HEK293 (cell line): Measurements from ENCODE around the gene RIN1.

Experiments
- CTCF ChIP-seq: fragments of 450-650 bp; formaldehyde crosslinking; IDR thresholded peaks from 2 replicates; pipeline ENCODE4 v1.5.1; 2016; ENCODE audit warnings: missing biosample characterization, missing genetic modification characterization
- KLF9 ChIP-seq: fragments of 450-650 bp; formaldehyde crosslinking; IDR thresholded peaks from 2 replicates; pipeline ENCODE4 v1.5.1; 2016; ENCODE audit warnings: missing biosample characterization, missing genetic modification characterization, low read depth
- ZFP37 ChIP-seq: fragments of 450-650 bp; formaldehyde crosslinking; IDR thresholded peaks from 2 replicates; pipeline ENCODE4 v1.5.1; 2016; ENCODE audit warnings: missing biosample characterization, missing genetic modification characterization
- ZNF10 ChIP-seq: fragments of 450-650 bp; formaldehyde crosslinking; IDR thresholded peaks from 2 replicates; pipeline ENCODE4 v1.5.1; 2017; ENCODE audit warnings: missing biosample characterization, missing genetic modification characterization
- ZNF18 ChIP-seq: fragments of 450-650 bp; formaldehyde crosslinking; IDR thresholded peaks from 2 replicates; pipeline ENCODE4 v1.5.1; 2016; ENCODE audit warnings: missing biosample characterization, missing genetic modification characterization
- ZNF24 ChIP-seq: fragments of 450-650 bp; formaldehyde crosslinking; IDR thresholded peaks from 2 replicates; pipeline ENCODE4 v1.5.1; 2016; ENCODE audit warnings: missing biosample characterization, missing genetic modification characterization
- ZNF274 ChIP-seq, 2 experiments: fragments of 200-500 bp in 1 of 2; fragments of 450-650 bp in 1 of 2; sonication (Bioruptor generic) in 1 of 2; formaldehyde crosslinking in 1 of 2; IDR thresholded peaks; 2 replicates each; pipeline versions ENCODE4 v1.5.1 to v1.6.1; 2014 to 2016; ENCODE audit warnings: borderline replicate concordance in 1 of 2, inconsistent platforms in 1 of 2, low read length in 1 of 2, missing biosample characterization in 1 of 2, missing genetic modification characterization in 1 of 2
- ZNF280C ChIP-seq: fragments of 450-650 bp; formaldehyde crosslinking; IDR thresholded peaks from 2 replicates; pipeline ENCODE4 v1.5.1; 2016; ENCODE audit warnings: missing biosample characterization, missing genetic modification characterization
- ZNF558 ChIP-seq: fragments of 450-650 bp; formaldehyde crosslinking; IDR thresholded peaks from 2 replicates; pipeline ENCODE4 v1.5.1; 2016; ENCODE audit warnings: missing biosample characterization, missing genetic modification characterization
- ZNF658 ChIP-seq: fragments of 450-650 bp; formaldehyde crosslinking; IDR thresholded peaks from 2 replicates; pipeline ENCODE4; 2016; ENCODE audit warnings: missing biosample characterization, missing genetic modification characterization
- ZNF777 ChIP-seq: fragments of 450-650 bp; formaldehyde crosslinking; IDR thresholded peaks from 2 replicates; pipeline ENCODE4 v1.5.1; 2017; ENCODE audit warnings: missing biosample characterization, missing genetic modification characterization, borderline replicate concordance

GRCh38 chr11:66318600-66318970 is 17.6 kb downstream of the RIN1 start:
- TF ChIP-seq ZNF24 (tag by site-specific recombination) (no peak), CTCF (tag by site-specific recombination) (no peak), ZNF658 (no peak), ZNF274 (IDR thresholded peaks at IDR 0.05; ENCODE audit: low read length) (no peak), ZNF274 (tag by site-specific recombination; IDR thresholded peaks at IDR 0.05; ENCODE audit: borderline replicate concordance) (no peak), ZNF280C (no peak), KLF9 (tag by site-specific recombination) (no peak), ZNF558 (tag by site-specific recombination) (no peak), ZNF777 (tag by site-specific recombination) (no peak), ZNF10 (no peak), ZFP37 (tag by site-specific recombination) (no peak), ZNF18 (tag by site-specific recombination) (no peak)
